GM06990 (cell line): Measurements from ENCODE around the gene H1-8.
A peak's percentile ranks its signal among the peaks of the same experiment; 100 is the strongest.

Experiments used
- DNase-seq: peaks from one replicate; pipeline ENCODE4 v3.0.0-alpha.2; 2011; ENCODE audit not compliant: insufficient read length; ENCODE audit errors: extremely low read depth
- H3K27me3 ChIP-seq: replicated peaks from 2 replicates; pipeline ENCODE4 v1.6.0; 2011; ENCODE audit warnings: low read length; ENCODE audit not compliant: control insufficient read depth, insufficient read depth
- H3K36me3 ChIP-seq: 2 replicates; pipeline ENCODE4 v1.5.1; 2011; ENCODE audit warnings: low read length; ENCODE audit not compliant: control insufficient read depth, insufficient read depth
- H3K4me3 ChIP-seq: replicated peaks from 2 replicates; pipeline ENCODE4 v1.5.1; 2011; ENCODE audit warnings: low read depth, mild to moderate bottlenecking, control low read depth, low read length
- CTCF ChIP-seq: IDR thresholded peaks from 2 replicates; pipeline ENCODE4 v1.5.1; 2011; ENCODE audit warnings: low read length, control low read depth, mild to moderate bottlenecking, inconsistent platforms; ENCODE audit not compliant: insufficient read depth, poor library complexity, severe bottlenecking

Gene H1-8

GRCh38 chr3:129577925-129578786 lies 35.2 kb downstream of the H1-8 start:
- peak; percentile 50 for DNase-seq
- no peak for TF ChIP-seq CTCF
- Histone ChIP-seq H3K4me3 (no peak overlapping the region), H3K36me3 (no peaks in the 10 kb centered on the region), H3K27me3 (no peaks in the 10 kb centered on the region)

GRCh38 chr3:129579991-129580390 lies 37.0 kb downstream of the H1-8 start:
- no peaks in the 10 kb centered on the region for H3K27me3 ChIP-seq
- TF ChIP-seq CTCF: no peak
- H3K4me3 ChIP-seq: no peak overlapping the region
- no peak for DNase-seq
- H3K36me3 ChIP-seq: no peaks in the 10 kb centered on the region

- no peaks in the 10 kb centered on the region for H3K36me3 ChIP-seq
- H3K27me3 ChIP-seq: no peaks in the 10 kb centered on the region
- H3K4me3 ChIP-seq: no peak overlapping the region
- no peak for TF ChIP-seq CTCF
- DNase-seq: no peak
Measured at GRCh38 chr3:129581623-129582022, 38.6 kb downstream of the H1-8 start.

- Histone ChIP-seq H3K4me3 (no peak overlapping the region), H3K27me3 (no peaks in the 10 kb centered on the region), H3K36me3 (no peaks in the 10 kb centered on the region)
- no peak for TF ChIP-seq CTCF
- no peak for DNase-seq
Measured at GRCh38 chr3:129582799-129583198, 39.8 kb downstream of the H1-8 start.

- Histone ChIP-seq H3K36me3 (no peaks in the 10 kb centered on the region), H3K4me3 (no peak overlapping the region), H3K27me3 (no peaks in the 10 kb centered on the region)
- no peak for DNase-seq
- TF ChIP-seq CTCF: no peak
Measured at GRCh38 chr3:129583289-129583688, 40.3 kb downstream of the H1-8 start.

- no peaks in the 10 kb centered on the region for H3K27me3 ChIP-seq
- DNase-seq: no peak
- H3K36me3 ChIP-seq: no peaks in the 10 kb centered on the region
- TF ChIP-seq CTCF: no peak
- no peak overlapping the region for H3K4me3 ChIP-seq
Measured at GRCh38 chr3:129584631-129585030, 41.7 kb downstream of the H1-8 start.
